ENCODE measurements around the gene NTN1.

DNA sequence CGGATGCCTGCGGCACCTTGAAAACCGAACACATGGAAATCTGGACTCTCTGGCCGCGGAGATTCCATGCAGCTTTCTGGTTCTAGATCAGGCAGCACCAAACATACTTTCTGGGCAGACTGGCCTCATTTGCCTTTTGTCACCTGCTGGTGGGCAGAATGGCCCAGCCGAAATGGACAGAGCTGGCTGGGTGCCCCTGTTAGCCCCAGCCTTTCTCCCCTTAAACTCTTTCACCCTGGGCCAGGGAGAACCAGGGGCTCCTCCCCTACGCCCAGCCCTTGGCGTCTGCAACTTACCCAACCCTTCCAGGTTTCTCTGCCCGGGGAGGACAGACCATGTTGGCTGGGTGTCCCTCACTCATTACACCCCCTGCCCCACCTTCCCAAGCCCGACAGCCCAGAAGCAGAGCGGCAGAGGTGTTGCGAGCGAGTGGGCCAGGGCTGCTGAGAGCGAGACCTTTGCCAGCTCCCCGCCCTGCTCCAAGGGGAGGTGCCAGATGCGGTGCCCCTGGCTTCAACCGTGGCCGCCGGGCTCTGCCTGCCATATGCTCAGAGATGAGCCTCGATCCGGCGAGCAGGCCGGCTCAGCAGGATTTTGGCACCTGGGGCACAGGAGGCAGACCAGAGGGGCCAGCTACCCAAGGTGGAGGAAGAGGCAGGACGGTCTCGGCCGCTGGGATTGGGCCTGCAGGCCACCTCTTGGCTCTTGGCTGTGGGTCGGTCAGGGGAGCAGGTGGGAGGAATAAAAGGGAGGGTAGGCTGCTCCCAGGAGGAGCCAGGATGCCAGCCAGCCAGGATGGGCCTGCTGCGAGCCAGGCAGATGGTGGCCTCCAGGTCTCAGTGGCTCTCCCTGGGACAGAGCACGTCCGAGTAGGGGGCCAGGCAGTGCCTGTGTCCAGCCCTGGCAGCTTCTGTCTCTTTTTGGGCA, 191.3 kb downstream of the NTN1 start:
- TF ChIP-seq, protein P1, sequence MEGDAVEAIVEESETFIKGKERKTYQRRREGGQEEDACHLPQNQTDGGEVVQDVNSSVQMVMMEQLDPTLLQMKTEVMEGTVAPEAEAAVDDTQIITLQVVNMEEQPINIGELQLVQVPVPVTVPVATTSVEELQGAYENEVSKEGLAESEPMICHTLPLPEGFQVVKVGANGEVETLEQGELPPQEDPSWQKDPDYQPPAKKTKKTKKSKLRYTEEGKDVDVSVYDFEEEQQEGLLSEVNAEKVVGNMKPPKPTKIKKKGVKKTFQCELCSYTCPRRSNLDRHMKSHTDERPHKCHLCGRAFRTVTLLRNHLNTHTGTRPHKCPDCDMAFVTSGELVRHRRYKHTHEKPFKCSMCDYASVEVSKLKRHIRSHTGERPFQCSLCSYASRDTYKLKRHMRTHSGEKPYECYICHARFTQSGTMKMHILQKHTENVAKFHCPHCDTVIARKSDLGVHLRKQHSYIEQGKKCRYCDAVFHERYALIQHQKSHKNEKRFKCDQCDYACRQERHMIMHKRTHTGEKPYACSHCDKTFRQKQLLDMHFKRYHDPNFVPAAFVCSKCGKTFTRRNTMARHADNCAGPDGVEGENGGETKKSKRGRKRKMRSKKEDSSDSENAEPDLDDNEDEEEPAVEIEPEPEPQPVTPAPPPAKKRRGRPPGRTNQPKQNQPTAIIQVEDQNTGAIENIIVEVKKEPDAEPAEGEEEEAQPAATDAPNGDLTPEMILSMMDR (IDR thresholded peaks at IDR 0.05; ENCODE audit: low read depth, low read length, poor library complexity, severe bottlenecking) = no peak
- no peak for TF ChIP-seq EZH2phosphoT487 (IDR thresholded peaks at IDR 0.05; ENCODE audit: borderline replicate concordance, low read length)

All from DOHH2 (cell line).